HG02678 (cell line): Measurements from ENCODE around the gene TMEM141.
"Not testable (repeated sequence)": the region's sequence is repeated elsewhere in the genome, so short reads cannot be mapped to it uniquely, and the experiment has no call there.

Experiments
- ATAC-seq: cut with Tn5 transposase; IDR thresholded peaks from one replicate; pipeline ENCODE4 v1.9.1; 2021; ENCODE audit warnings: mild to moderate bottlenecking, moderate library complexity; ENCODE audit not compliant: unreplicated experiment

The TMEM141 gene

DNA sequence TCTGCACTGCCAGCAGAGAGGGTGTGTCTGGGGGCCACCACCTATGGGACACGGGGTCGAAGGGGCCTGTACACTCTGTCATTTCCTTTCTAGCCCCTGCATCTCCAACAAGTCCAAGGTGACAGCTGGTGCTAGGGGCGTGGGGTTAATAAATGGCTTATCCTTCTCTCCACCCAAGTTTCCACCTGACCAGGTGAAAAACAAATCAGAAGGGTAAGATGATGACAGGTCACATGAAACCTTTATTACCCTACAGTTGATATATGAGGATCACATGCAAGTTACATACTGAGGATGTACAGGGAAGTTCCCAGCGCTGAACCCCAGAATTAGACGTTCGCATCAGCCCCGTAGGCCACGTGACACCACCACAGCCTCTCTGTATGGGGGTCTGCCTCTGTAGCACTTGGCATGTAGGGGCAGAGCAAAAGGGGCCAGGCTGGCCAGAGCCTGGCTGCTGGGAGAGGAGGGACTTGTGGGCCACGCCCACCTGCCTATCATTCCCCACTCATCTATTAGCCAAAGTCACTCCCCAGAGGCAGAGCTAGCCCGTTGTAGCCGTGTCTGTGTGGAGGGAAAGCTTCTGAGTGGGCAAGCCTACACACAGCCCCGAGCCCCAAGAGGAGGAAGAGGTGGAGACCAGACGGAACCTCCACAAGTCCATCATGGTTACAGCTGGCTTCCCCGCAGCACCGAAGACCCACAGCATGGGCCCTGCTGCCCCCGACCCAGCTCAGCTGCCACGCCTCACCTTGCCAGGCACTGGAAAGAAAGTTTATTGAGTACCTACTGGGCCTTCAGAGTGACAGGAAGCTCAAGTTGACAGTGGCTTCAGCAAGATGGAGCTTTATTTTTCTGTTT lies 2.2 kb downstream of the TMEM141 start:
- no peak for ATAC-seq

DNA sequence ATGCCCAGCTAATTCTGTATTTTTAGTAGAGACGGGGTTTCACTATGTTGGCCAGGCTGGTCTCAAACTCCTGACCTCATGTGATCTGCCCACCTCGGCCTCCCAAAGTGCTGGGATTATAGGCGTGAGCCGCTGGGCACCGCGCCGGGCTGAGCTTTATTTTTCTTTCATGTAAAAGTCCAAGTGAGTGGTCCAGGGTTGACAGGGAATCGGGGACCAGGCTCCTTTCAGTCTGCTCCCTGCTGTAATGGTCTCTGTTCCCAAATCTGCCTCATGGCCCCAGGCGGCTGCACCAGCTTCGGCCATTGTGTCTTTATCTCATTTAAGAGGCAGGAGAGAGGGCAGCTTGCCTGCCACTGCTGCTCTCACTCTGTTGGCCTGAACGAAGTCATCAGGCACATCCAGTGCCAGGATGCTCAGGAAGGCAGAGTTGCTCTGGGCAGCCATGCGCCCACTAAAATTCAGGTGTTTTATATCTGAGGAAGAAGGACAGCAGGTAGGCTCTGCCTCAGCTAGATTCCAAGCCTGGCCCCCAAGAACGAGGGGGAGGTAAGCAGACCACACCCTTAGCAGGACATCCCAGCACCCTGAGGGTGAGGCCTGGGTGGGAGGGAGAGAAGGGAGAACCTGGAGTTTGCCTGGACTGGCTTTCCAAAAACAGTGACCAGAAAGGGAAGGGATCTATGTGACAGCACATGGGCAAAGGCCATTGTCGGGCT lies 3.3 kb downstream of the TMEM141 start:
- no peak for ATAC-seq

DNA sequence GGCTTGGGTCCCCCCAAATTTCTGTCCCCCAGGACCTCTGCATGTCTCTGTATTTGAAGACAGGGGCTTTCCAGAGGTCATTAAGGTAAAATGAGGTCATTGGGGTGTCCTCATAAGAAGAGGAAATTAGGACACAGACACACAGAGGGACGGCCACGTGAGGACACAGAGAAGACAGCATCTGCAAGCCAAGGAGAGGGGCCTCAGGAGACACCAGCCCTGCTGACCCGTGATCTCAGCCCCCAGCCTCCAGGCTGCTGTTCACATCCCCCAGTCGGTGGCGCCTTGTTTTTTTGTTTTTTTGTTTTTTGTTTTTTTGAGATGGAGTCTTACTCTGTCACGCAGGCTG lies 3.8 kb downstream of the TMEM141 start:
- ATAC-seq, result no peak

DNA sequence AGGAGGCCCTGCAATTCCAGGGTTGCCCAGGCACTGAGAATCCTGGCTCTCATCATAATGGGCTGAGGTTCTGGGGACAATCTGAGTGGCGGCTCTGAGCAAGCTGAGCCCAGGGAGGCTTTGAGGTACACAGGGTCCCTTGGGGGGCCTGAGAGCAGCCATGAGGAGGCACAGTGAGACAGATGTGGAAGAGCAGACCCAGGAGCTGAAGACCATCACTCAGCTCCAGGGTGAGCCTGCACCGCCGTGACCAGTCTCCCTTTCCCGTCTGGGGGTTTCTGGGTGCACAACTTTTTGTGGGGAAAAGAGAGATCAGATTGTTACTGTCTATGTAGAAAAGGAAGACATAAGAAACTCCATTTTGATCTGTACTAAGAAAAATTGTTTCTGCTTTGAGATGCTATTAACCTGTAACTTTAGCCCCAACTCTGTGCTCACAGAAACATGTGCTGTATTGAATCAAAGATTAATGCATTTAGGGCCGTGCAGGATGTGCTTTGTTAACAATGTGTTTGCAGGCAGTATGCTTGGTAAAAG lies 5.2 kb downstream of the TMEM141 start, which contains the start of gene CCDC183:
Gene CCDC183, plus strand, starts transcription at position 101 of the 537 bp plus-strand sequence. Its CDS starts 60 bp downstream, at position 161.
- no peak for ATAC-seq

DNA sequence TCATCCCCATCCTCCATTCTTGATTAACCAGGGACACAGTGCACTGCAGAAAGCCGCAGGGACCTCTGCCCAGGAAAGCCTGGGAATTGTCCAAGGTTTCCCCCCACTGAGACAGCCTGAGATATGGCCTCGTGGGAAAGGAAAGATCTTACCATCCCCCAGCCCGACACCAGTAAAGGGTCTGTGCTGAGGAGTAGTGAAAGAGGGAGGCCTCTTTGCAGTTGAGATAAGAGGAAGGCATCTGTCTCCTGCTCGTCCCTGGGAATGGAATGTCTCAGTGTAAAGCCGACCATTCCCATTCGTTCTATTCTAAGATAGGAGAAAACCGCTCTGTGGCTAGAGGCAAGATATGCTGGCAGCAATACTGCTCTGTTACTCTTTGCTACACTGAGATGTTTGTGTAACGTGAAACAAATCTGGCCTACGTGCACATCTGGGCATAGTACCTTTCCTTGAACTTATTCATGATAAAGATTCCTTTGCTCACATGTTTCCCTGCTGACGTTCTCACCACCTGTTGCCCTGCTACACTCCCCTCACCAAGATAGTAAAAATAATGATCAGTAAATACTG lies 5.7 kb downstream of the TMEM141 start:
- ATAC-seq, result not testable (repeated sequence)

DNA sequence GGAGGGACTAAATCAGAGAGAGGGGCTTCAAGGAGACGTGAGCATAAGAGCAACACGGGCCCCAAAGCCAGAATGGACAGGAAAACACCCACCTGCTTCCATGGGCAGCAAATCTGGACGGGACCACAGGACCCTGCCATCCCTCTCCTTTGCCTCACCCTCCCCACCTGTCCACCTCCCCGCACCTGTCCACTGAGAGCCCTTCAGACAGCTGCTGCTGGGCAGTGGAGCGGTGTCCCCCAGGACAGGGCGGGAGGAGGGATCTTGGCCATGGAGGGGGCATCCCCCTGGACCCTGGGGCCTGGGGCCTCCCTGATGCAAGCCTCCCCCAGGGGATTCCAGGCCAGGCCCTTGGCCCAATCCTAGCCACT lies 7.5 kb downstream of the TMEM141 start:
- ATAC-seq, result no peak

DNA sequence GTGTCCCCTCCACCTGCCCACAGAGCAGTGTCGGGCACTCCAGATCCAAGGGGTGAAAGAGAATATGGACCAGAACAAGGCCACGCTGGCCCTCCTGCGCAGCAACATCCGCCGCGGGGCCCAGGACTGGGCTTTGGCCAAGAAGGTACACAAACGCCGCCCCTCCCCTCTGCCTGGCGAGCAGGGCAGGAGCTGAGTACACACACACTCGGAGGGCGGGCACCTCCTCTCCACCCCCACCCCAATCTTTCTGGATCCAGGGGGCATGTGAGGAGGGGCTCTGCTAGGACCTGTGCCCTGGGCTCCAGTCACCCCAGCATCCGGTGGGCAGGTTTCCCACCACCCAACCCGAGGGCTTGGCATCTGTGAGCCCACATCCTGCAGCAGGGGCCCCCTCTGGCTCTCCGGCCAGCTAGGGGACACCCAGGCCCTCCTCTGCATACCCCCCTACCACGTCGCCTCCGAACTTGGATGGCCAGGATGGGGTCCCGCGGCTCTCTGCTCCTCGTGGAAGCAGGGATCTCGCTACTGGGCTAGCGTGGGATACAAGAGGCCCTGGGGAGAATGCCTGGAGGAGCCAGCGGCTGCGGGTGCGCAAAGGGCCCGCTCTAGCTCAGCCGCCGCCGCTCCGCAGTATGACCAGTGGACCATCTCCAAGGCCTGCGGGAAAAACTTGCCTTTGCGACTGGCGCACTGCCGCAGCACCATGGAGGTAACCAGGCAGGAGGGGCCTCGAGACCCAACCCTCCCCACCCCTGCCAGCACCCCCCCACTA lies 8.1 kb downstream of the TMEM141 start:
- ATAC-seq, result no peak

DNA sequence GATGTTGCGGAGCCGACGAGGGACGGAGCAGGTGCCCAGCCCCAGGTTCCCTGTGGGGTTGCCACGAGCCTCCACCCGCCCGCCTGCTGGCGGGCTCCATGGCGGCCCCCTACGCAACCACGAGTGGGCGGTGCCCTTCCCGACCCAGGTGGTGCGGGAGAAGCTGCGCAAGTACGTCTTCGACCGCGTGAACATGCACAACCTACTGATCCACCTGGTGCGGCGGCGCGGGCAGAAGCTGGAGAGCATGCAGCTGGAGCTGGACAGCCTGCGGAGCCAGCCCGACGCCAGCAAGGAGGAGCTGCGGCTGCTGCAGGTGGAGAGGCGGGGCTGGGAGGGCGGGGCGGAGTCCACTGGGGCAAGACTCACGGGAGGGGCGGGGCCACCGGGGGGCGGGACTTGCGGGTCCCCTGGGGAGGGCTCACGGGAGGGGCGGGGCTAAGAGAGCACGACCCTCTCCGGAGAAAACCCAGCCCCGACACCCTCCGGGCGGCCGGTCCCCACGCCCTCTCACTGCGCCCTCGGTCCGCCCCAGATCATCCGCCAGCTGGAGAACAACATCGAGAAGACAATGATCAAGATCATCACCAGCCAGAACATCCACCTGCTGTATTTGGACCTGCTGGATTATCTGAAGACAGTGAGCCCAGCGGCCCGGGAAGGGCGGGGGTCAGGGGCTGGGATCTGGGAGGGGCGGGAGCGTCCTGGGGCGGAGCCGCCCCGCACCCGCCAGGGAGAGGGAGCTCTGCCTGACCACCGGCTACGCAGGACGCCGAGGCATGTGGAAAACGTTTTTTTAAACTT lies 8.9 kb downstream of the TMEM141 start:
- ATAC-seq, result no peak

DNA sequence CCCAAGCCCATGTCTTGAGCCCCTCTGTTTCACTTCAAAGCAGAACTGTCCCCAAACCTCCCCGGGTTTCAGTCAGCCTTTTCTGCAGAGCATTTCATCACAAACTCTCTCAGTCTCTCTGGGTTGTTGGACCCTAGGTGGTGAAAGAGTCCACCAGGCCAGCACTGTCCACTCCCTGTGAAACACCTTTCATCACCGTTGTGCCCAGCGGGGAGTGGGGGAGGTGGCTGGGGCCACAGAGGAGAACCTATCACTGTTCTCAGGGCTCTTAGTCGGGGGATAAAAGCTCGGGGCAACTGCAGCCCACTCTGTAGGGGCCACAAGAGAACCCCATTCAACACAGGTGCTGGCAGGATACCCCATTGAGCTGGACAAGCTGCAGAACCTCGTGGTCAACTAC lies 11.2 kb downstream of the TMEM141 start:
- ATAC-seq, result no peak

DNA sequence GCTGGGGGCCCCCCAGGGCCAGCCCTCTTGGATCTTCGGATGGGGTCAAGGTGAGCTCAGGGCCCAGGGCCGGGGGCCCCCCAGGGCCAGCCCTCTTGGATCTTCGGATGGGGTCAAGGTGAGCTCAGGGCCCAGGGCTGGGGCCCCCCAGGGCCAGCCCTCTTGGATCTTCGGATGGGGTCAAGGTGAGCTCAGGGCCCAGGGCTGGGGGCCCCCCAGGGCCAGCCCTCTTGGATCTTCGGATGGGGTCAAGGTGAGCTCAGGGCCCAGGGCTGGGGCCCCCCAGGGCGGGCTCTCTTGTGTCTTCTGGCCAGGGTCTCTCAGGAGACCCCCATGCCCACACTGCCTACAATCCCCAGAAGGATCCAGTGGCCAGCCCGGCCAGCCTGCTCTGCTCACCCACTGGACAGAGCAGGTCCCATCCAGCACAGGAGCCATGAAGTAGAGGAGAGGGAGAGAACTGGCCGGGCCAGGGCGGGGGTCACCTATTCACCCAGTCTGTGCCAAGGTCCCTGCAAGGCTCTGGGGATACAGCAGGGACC lies 11.9 kb downstream of the TMEM141 start:
- ATAC-seq, result not testable (repeated sequence)

DNA sequence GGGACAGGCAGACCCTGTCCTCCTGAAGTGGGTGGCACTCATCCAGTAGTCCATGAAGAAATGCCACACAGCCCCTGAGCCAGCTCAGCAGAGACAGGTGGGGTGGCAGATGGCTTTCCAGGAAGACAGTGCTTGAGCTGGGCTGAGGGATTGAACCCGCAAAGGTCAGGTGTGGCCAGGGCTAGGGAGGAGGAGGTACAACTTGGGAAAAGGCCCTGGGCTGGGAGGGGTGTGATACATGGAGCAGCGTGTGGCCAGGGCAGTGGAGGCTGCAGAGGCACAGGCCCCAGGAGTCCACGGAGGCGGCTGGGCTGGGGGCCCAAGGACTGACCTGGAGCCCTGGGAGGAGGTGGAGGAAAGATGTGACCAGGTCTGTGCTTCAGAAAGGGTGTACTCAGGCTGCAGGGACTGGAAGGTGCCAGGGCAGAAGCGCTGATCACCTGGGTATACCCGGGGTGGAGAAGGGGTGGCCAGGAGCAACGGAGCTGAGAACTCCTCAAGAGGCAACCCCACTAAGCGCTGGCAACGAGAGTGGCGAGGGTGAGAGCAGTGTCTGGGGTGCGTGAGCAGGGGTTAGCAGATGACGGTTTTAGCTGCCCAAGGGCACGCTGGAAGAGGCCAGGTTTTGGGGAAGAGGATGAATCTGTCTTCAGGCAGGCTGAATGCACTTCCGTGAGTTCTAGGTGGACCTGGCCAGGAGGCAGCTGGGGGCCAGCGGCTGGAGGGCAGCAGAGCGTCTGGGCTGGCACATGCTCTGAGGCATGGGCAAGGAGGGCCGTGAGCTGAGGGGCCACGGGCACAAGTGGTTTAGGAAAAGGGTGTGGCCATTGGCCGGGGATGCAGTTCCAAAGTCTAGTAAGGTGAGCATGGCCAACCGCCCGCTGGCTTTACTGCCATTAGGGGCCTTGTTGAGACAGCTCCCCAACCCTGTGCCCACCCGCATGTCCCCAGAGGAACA lies 12.7 kb downstream of the TMEM141 start:
- no peak for ATAC-seq

DNA sequence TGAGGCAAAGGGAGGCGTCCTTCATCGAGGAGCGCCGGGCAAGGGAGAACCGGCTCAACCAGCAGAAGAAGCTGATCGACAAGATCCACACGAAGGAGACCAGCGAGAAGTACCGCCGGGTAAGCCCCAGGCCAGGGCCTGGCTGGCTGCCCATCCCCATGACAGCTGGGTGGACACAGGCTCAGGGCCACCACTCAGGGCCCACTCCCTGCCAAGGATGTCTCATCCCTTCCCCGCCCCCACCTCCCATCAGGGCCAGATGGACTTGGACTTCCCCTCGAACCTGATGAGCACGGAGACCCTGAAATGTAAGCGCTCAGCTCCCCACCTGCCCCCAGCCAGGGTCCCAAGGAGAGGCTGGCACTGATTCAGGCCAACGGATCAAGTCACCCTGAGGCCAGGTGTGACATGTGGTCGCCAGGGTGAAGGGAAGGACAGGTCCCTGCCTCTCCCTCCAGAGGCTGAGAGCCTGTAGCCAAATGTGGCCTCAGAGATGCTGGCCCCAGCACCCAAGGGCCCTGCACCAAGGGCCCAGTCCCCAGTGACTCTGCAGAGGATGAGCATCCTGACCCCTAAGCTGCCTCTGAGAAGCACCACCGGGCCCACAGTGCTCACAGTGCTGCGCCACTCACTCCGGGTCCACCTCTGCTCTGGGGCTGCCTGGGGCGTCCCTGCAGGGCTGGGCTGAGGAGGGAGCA lies 13.5 kb downstream of the TMEM141 start:
- ATAC-seq, result no peak

DNA sequence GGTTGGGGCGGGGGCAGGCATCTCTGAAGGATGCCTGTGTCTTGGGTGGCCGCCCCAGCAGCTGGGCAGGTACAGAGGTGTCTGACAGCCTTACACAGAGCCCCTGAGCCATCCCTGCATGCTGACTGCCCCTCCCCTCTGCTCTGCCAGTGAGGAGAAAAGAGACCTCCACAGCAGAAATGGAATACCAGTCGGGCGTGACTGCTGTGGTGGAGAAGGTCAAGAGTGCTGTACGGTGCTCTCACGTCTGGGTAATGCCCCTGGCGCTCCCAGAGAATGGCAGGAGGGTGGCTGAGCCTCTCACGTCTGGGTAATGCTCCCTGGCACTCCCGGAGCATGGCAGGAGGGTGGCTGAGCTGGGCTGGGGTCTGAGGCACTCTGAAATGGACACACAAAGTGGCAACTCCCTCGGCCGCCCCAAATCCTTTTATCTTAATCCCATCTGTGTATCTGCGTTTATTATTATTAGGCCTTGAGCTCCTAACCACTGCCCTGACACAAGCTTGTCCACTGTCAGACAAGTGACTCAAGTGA lies 14.1 kb downstream of the TMEM141 start:
- no peak for ATAC-seq

DNA sequence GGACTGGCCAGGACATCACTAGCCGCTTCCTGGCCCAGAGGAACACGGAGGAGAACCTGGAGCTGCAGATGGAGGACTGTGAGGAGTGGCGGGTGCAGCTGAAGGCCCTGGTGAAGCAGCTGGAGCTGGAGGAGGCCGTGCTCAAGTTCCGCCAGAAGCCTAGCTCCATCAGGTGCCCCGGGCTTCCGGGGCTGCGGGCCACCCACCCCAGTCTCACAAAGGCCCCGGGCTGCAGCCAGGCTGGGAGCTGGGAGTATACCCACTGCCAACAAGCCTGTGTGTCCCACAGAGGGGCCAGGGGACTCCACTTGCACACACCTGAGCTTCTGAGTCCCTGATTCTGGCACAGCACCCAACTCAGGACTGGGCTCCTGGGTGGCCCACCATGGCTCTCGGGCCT lies 14.9 kb downstream of the TMEM141 start:
- ATAC-seq, result no peak

DNA sequence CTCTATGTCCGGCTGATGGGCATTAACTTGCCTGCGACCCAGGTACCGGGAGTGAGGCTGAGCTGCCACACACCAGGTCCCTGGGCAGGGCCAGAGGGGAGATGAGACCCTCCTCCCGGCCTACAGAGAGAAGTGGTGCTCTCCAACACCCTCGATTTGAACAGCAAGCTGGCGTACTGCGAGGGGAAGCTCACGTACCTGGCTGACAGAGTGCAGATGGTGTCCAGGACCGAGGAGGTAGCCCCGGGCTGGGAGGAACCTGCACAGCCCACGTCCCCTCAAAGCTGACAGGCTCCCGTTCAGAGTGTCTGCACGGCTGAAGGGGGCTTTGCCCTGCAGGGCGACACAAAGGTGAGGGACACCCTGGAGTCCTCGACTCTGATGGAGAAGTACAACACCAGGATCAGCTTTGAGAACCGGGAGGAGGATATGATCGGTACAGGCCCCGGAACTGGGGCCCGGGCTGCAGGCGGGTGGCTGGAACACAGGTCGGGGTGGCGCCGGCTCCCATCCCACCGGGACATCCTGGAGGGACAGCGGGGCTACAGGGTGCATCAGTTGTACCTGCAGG lies 15.6 kb downstream of the TMEM141 start:
- no peak for ATAC-seq

DNA sequence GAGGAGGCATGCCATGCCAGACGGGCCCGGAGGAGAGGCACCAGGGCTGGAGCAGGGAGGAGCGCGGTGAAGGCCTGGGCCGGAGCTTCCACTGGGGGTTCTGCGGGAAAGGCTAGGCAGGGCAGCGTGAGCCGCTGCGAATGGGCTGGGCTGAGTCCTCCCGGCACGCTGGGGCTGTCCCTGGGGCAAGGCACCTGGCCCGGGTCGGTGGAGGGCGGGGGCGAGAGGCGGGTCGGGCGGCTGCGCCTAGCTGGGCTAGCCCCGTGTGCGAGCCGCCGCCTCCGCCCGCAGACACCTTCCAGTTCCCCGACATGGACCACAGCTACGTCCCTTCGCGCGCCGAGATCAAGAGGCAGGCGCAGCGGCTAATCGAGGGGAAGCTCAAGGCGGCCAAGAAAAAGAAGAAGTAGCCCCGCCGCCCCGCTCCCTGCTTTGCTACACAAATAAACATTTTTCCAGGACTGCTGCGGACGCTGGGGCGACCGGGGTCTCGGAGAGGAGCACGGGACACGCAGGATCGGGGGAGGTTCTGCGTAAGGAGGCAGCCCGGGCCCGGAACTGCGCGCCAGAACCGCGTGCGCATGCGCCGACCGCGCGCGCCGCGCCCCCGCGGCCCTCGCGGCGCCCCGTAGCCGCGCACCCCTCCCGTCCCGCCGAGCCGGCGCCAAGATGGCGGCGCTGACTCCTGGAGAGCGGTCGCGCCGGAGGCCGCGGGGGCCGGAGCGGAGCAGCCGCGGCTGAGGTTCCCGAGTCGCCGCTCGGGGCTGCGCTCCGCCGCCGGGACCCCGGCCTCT lies 16.3 kb downstream of the TMEM141 start, which contains the start of gene RABL6:
Gene RABL6, plus strand, starts transcription at position 668 of the 794 bp plus-strand sequence. CDS start 249 bp downstream, outside the sequence.
- peak; percentile 81 for ATAC-seq
